Cardiac muscle cell (in vitro differentiated cells and primary cell): ENCODE results near the gene DTD1. TPM values are rescaled to one million over a fixed set of nuclear protein-coding genes. Genes with fewer than 3 reads are reported as not detected.
A peak's percentile ranks its signal among the peaks of the same experiment; 100 is the strongest.

ENCODE experiments used
- DNase-seq, 2 donors: peaks; one replicate each; pipeline versions ENCODE4 v3.0.0 to v3.0.0-alpha.2; 2010 to 2017; ENCODE audit warnings: low read depth in 1 of 2, low spot score in 1 of 2
- H3K27ac ChIP-seq: fragments of 200-600 bp; sonication (generic); 2 replicates; pipeline ENCODE4 v1.5.1; 2016
- H3K27me3 ChIP-seq: fragments of 200-600 bp; sonication (generic); 2 replicates; pipeline ENCODE4 v1.6.0; 2016; ENCODE audit warnings: control low read depth
- H3K36me3 ChIP-seq: fragments of 200-600 bp; sonication (generic); 2 replicates; pipeline ENCODE4 v1.5.1; 2016; ENCODE audit warnings: control low read depth
- H3K4me1 ChIP-seq: fragments of 200-600 bp; sonication (generic); 2 replicates; pipeline ENCODE4 v1.8.1; 2017; ENCODE audit warnings: low read depth, mild to moderate bottlenecking, mixed run types
- H3K4me3 ChIP-seq: fragments of 200-600 bp; sonication (generic); 2 replicates; pipeline ENCODE4 v1.5.1; 2016; ENCODE audit warnings: mild to moderate bottlenecking
- H3K9me3 ChIP-seq: fragments of 200-600 bp; sonication (generic); 2 replicates; pipeline ENCODE4 v1.5.1; 2017; ENCODE audit warnings: low read depth, mild to moderate bottlenecking, control low read depth
- polyA plus RNA-seq: library from polyadenylated mRNA; unstranded; fragments of >200 nt; fragmentation: Nextera tagmentation; extraction: Ambion mirVana; gene quantifications from 2 replicates; pipeline ENCODE4 v1.2.1, GENCODE V29; 2016
- total RNA-seq: library from RNA; depleted of rRNA; stranded (reverse); fragments of >200 nt; gene quantifications from 2 replicates; pipeline ENCODE4 v1.2.3, GENCODE V29; 2016
- TF ChIP-seq, protein P1 (sequence below): IDR thresholded peaks from 2 replicates; pipeline ENCODE4 v1.5.1; 2012; ENCODE audit warnings: low read depth, mild to moderate bottlenecking, low read length

Gene DTD1, protein sequence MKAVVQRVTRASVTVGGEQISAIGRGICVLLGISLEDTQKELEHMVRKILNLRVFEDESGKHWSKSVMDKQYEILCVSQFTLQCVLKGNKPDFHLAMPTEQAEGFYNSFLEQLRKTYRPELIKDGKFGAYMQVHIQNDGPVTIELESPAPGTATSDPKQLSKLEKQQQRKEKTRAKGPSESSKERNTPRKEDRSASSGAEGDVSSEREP
- 62.8 and 66.4 TPM in 2 replicates for total RNA-seq
- polyA plus RNA-seq, result 59.6 and 71.6 TPM in 2 replicates

DNA sequence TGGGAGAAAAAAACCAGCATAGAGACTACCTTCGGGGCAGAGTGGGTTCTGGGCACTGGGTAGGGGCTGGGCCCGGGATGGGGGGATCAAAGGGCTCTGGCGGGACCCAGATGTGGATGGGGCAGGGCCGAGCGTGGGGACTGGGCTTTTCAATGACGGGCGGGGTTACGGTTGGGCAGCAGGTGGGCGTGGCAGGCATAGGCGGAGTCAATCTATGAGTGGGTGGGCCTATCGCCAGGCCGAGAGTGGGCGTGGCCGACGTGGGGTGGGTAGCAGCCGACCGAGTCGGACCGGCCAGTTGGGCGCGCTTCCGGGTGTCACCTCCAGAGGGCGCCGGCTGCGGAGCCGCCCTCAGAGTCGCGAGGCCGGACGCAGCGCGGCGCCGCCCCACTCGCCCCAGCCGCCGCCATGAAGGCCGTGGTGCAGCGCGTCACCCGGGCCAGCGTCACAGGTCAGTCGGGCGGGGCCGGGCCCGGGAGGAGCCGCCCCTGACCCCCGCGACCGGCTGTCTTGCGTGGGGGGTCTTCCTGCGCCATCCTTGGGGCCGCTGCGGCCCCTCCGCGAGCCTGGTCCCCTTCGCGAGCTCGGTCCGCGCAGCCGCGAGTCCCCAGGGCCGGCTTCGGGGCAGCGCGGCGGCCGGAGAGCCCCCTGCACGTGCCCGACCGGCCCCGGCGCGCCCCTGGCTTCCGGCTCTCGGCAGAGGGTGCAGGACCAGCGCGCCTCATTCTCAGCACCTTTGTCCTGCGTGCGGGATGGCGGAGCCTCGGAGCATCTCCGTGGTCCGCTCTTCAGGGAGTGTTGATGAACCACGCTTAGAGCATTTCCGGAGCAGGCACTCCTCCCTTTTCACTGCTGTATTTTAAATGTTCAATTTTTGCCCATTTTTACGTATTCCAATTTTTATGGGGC lies at the start of gene DTD1:
Gene DTD1, plus strand, starts transcription at position 390 of the 909 bp plus-strand sequence. Its CDS starts 19 bp downstream, at position 409.
- DNase-seq, result peak; percentile 91 to 92
- H3K4me3 ChIP-seq, result peak within 1 kb of the TSS; percentile 93
- H3K27ac ChIP-seq, result no peak within 1 kb of the TSS

GRCh38 chr20:18541741-18542140 lies 46.1 kb upstream of the DTD1 start:
- TF ChIP-seq, protein P1, sequence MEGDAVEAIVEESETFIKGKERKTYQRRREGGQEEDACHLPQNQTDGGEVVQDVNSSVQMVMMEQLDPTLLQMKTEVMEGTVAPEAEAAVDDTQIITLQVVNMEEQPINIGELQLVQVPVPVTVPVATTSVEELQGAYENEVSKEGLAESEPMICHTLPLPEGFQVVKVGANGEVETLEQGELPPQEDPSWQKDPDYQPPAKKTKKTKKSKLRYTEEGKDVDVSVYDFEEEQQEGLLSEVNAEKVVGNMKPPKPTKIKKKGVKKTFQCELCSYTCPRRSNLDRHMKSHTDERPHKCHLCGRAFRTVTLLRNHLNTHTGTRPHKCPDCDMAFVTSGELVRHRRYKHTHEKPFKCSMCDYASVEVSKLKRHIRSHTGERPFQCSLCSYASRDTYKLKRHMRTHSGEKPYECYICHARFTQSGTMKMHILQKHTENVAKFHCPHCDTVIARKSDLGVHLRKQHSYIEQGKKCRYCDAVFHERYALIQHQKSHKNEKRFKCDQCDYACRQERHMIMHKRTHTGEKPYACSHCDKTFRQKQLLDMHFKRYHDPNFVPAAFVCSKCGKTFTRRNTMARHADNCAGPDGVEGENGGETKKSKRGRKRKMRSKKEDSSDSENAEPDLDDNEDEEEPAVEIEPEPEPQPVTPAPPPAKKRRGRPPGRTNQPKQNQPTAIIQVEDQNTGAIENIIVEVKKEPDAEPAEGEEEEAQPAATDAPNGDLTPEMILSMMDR, result no peak
- no peak for DNase-seq
- Histone ChIP-seq H3K4me1 (no peaks in the 10 kb centered on the region), H3K9me3 (no peaks in the 10 kb centered on the region), H3K4me3 (no peak overlapping the region), H3K27ac (no peak overlapping the region), H3K27me3 (no peaks in the 10 kb centered on the region), H3K36me3 (peaks cover 28% of the 10 kb centered on the region)

More for the DNA sequence above, at the start of gene DTD1:
- Histone ChIP-seq H3K27me3 (no peaks in the 10 kb centered on the region), H3K9me3 (no peaks in the 10 kb centered on the region), H3K36me3 (no peaks in the 10 kb centered on the region), H3K4me1 (no peaks in the 10 kb centered on the region)
- TF ChIP-seq, protein P1, result peak; percentile 59

- Histone ChIP-seq H3K9me3 (no peaks in the 10 kb centered on the region), H3K4me1 (no peaks in the 10 kb centered on the region), H3K27ac (no peak overlapping the region), H3K36me3 (peaks cover 28% of the 10 kb centered on the region), H3K27me3 (no peaks in the 10 kb centered on the region), H3K4me3 (no peak overlapping the region)
- TF ChIP-seq, protein P1, result no peak
- DNase-seq, result no peak
These were observed 44.6 kb upstream of the DTD1 start for GRCh38 chr20:18543216-18543615.

DNA sequence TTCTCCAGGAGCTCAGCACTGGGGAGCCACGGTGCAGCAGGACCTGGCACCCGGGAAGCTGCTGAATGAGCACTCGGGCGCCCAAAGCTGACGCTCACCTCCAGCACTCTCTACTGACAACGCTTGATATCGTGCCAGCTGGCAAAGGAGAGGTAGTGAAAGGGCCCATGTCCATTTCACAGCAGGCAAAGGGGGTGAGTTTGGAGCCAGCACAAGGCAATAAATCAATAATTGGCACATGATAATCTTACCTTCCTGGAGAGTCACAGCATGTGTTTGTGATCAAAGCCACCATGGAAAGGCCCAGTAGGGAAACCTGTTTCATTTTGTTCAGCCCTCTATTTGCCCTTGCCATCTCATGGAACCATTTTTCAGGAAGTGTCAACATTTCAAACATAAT lies 43.9 kb upstream of the DTD1 start:
- H3K36me3 ChIP-seq, result peaks cover 33% of the 10 kb centered on the region

GRCh38 chr20:18545566-18545965 lies 42.3 kb upstream of the DTD1 start:
- TF ChIP-seq, protein P1, result no peak
- Histone ChIP-seq H3K27ac (no peak overlapping the region), H3K36me3 (peaks cover 39% of the 10 kb centered on the region), H3K9me3 (no peaks in the 10 kb centered on the region), H3K27me3 (no peaks in the 10 kb centered on the region), H3K4me1 (no peaks in the 10 kb centered on the region), H3K4me3 (no peak overlapping the region)
- no peak for DNase-seq

More for the DNA sequence above, 43.9 kb upstream of the DTD1 start:
- Histone ChIP-seq H3K4me1 (no peaks in the 10 kb centered on the region), H3K27ac (no peak overlapping the region), H3K27me3 (no peaks in the 10 kb centered on the region), H3K4me3 (no peak overlapping the region), H3K9me3 (no peaks in the 10 kb centered on the region)
- TF ChIP-seq, protein P1, result no peak
- DNase-seq, result no peak
